Kidney (tissue), 14 donors: ENCODE data around the gene CES3. TPM values are rescaled to one million over a fixed set of nuclear protein-coding genes. Genes with fewer than 3 reads are reported as not detected.

Experiments
- DNase-seq, 5 donors: peaks; one replicate each; pipeline ENCODE4 v3.0.0-alpha.2; 2013 to 2020
- FAIRE-seq: peaks from 2 replicates; lab custom pipeline; 2012; peaks lifted over from hg19 to GRCh38; lab: Jason Lieb, UNC
- H3K27ac ChIP-seq, 2 donors: one replicate each; pipeline ENCODE4 v1.7.0; 2013; ENCODE audit warnings: low read depth in 2 of 2, low read length in 2 of 2, inconsistent platforms in 1 of 2
- H3K27me3 ChIP-seq: one replicate; pipeline ENCODE4 v1.7.1; 2013; ENCODE audit warnings: low read length, inconsistent platforms; ENCODE audit not compliant: control insufficient read depth, insufficient read depth
- H3K36me3 ChIP-seq, 3 donors: one replicate each; pipeline versions ENCODE4 v1.7.0 to v1.7.1; 2013; ENCODE audit warnings: low read length in 3 of 3, control low read depth in 1 of 3, inconsistent platforms in 1 of 3; ENCODE audit not compliant: insufficient read depth in 3 of 3, control insufficient read depth in 2 of 3
- H3K4me1 ChIP-seq, 3 donors: one replicate each; pipeline versions ENCODE4 v1.7.0 to v1.7.1; 2013; ENCODE audit warnings: low read length in 3 of 3, inconsistent platforms in 1 of 3, low read depth in 1 of 3; ENCODE audit not compliant: control insufficient read depth in 2 of 3, insufficient read depth in 2 of 3
- H3K4me3 ChIP-seq, 3 donors: one replicate each; pipeline versions ENCODE4 v1.7.0 to v1.8.1; 2013; ENCODE audit warnings: low read length in 3 of 3, control low read depth in 1 of 3, inconsistent platforms in 1 of 3
- H3K9ac ChIP-seq, 3 donors: one replicate each; pipeline versions ENCODE4 v1.7.0 to v1.7.1; 2013; ENCODE audit warnings: low read length in 3 of 3, control low read depth in 1 of 3, inconsistent platforms in 1 of 3
- H3K9me3 ChIP-seq, 3 donors: one replicate each; pipeline versions ENCODE4 v1.7.0 to v1.7.1; 2013; ENCODE audit warnings: low read length in 3 of 3, control low read depth in 1 of 3, inconsistent platforms in 1 of 3; ENCODE audit not compliant: control insufficient read depth in 2 of 3, insufficient read depth in 1 of 3
- CTCF ChIP-seq: IDR thresholded peaks from 3 replicates; pipeline ENCODE4 v1.5.1; 2012; ENCODE audit warnings: mild to moderate bottlenecking, moderate library complexity, borderline replicate concordance; ENCODE audit not compliant: insufficient read depth; ENCODE audit errors: extremely low read depth
- intact Hi-C: fragments of 100-400 bp; cut with DNase I; formaldehyde crosslinking; loops from one replicate; pipeline ENCODE4 v1.11.1; 2022
- polyA plus RNA-seq: library from polyadenylated mRNA; stranded (reverse); fragments of 350-450 nt; fragmentation: Illumina TruSeq; extraction: RNeasy Lipid Tissue Mini Kit (QIAGEN cat#74804); gene quantifications from one replicate; pipeline ENCODE4 v1.2.3, GENCODE V29; 2014; ENCODE audit warnings: low read depth, low replicate concordance; ENCODE audit not compliant: insufficient read depth
- total RNA-seq: library from RNA; stranded (reverse); fragmentation: NEBNext Ultra II Directional; extraction: Animal tissue kit (Norgen Biotek cat#: 25700); gene quantifications from one replicate; pipeline ENCODE4 v1.2.1, GENCODE V29; 2021
- donor health status: control.
- donor health status: control.
- donor health status: control.
- donor health status: control.
- donor health status: control.
- donor health status: DM: yes; HTN: yes; CAD: no.
- donor health status: Normal renal cell carcinoma (clear cell type).

Gene CES3
- total and polyA plus RNA-seq, 2 donors from 2014 or later: 2.1 to 7.8 TPM

GRCh38 chr16:66931665-66932064 is 29.4 kb upstream of the CES3 start:
- Histone ChIP-seq H3K4me3 (no peak overlapping the region), H3K9me3 (no peaks in the 10 kb centered on the region), H3K27ac (no peak overlapping the region), H3K4me1 (peaks cover 0 to 24% (median 14%) of the 10 kb centered on the region in 3 donors), H3K36me3 (peaks cover 0 to 4% (median 0%) of the 10 kb centered on the region in 3 donors), H3K9ac (no peak overlapping the region), H3K27me3 (no peaks in the 10 kb centered on the region)
- TF ChIP-seq CTCF: no peak
- DNase-seq: no peak
- intact Hi-C loops: no loop called here
- no peak for FAIRE-seq

- H3K27me3 ChIP-seq: no peaks in the 10 kb centered on the region
- no peak overlapping the region for H3K27ac ChIP-seq
- intact Hi-C loops: no loop called here
- H3K9me3 ChIP-seq: no peaks in the 10 kb centered on the region
- H3K4me1 ChIP-seq: peaks cover 0 to 24% (median 14%) of the 10 kb centered on the region in 3 donors
- FAIRE-seq (no peak), DNase-seq (peak in 1 of 5 donors; percentile 49)
- no peak overlapping the region for H3K9ac ChIP-seq
- no peak for TF ChIP-seq CTCF
- peaks cover 0 to 4% (median 0%) of the 10 kb centered on the region in 3 donors for H3K36me3 ChIP-seq
- H3K4me3 ChIP-seq: no peak overlapping the region
These were observed 29.0 kb upstream of the CES3 start for GRCh38 chr16:66932076-66932475.

GRCh38 chr16:66933776-66934137 is 27.3 kb upstream of the CES3 start:
- Histone ChIP-seq H3K27ac (peak overlapping the region; percentile 92 to 97), H3K4me3 (peak overlapping the region; percentile 92 to 97 (median 96)), H3K9ac (peak overlapping the region; percentile 50 to 96 (median 86)), H3K36me3 (peaks cover 0 to 13% (median 8%) of the 10 kb centered on the region in 3 donors), H3K27me3 (no peaks in the 10 kb centered on the region), H3K4me1 (peaks cover 0 to 29% (median 18%) of the 10 kb centered on the region in 3 donors), H3K9me3 (no peaks in the 10 kb centered on the region)
- intact Hi-C loops: no loop called here
- FAIRE-seq: no peak
- peak in 1 of 5 donors; percentile 38 for DNase-seq
- no peak for TF ChIP-seq CTCF
